ENCODE measurements around the gene ARHGEF40. TPM values are rescaled to one million over a fixed set of nuclear protein-coding genes. Genes with fewer than 3 reads are reported as not detected.

The ARHGEF40 gene
- total RNA-seq, 1 experiment from 2014 or later = 71.4 TPM

- Mint-ChIP-seq H3K4me1 (peaks cover 10 to 11% of the 10 kb centered on the region in 2 experiments), H3K36me3 (ENCODE audit: insufficient read depth in 1 of 3, low read depth in 3 of 3) (no peaks in the 10 kb centered on the region), H3K4me3 (no peak overlapping the region), H3K9me3 (no peaks in the 10 kb centered on the region), H3K27me3 (ENCODE audit: low read depth) (peaks cover 5% of the 10 kb centered on the region), H3K27ac (no peak overlapping the region)
- H3K4me1 ChIP-seq (ENCODE audit: insufficient read depth, low read length) = no peaks in the 10 kb centered on the region; the same call in 1 of the 2 replicates
- no CpG with 5 or more reads among the region's 13 CpGs for WGBS (ENCODE audit: extremely low coverage, insufficient read length, low lambda C conversion rate)
- H4K8ac ChIP-seq (replicated peaks; ENCODE audit: insufficient read length, low read depth, low read length) = no peak overlapping the region
- H4K91ac ChIP-seq (ENCODE audit: insufficient read length, low read depth, low read length) = no peak overlapping the region
- no peaks in the 10 kb centered on the region for H3K23me2 ChIP-seq (ENCODE audit: insufficient read length, low read depth, low read length, poor library complexity, severe bottlenecking)
- no peaks in the 10 kb centered on the region for H3K9me3 ChIP-seq (ENCODE audit: control insufficient read depth, low read depth, low read length)
- no peak overlapping the region for H3T11ph ChIP-seq (ENCODE audit: low read length)
- no peak overlapping the region for H2BK120ac ChIP-seq (ENCODE audit: low read depth, low read length, poor library complexity, severe bottlenecking)
- H3K27ac ChIP-seq (ENCODE audit: insufficient read length, low read depth, low read length) = no peak overlapping the region
- H2BK5ac ChIP-seq (ENCODE audit: insufficient read length, low read length) = no peak overlapping the region
- H3K56ac ChIP-seq (ENCODE audit: insufficient read length, low read depth, low read length) = no peak overlapping the region
- no peak overlapping the region for H2BK12ac ChIP-seq (ENCODE audit: insufficient read length, low read depth, low read length)
- no peaks in the 10 kb centered on the region for H3K27me3 ChIP-seq (ENCODE audit: insufficient read depth, low read length)
- TF ChIP-seq CTCF (conservative IDR thresholded peaks at IDR 0.05) = no peak
- no peak overlapping the region for H3K14ac ChIP-seq (ENCODE audit: insufficient read depth, low read length)
- no peak overlapping the region for H3K9ac ChIP-seq (ENCODE audit: extremely low read depth, insufficient read length, low read length)
- no peak overlapping the region for H3K4ac ChIP-seq (ENCODE audit: low read depth, low read length)
- no peak overlapping the region for H3K23ac ChIP-seq (ENCODE audit: insufficient read length, low read depth, low read length)
- no peaks in the 10 kb centered on the region for H4K20me1 ChIP-seq (ENCODE audit: control insufficient read depth, insufficient read depth, insufficient read length)
- H2AK5ac ChIP-seq (ENCODE audit: insufficient read length, low read length) = no peak overlapping the region
- no peak overlapping the region for H4K5ac ChIP-seq (ENCODE audit: insufficient read length, low read depth, low read length)
- H3K79me2 ChIP-seq (ENCODE audit: insufficient read depth, low read length) = no peaks in the 10 kb centered on the region
- H2AFZ ChIP-seq (ENCODE audit: low read length) = no peak overlapping the region
- no peak overlapping the region for H3K18ac ChIP-seq (ENCODE audit: insufficient read length, low read depth, low read length)
- no peak overlapping the region for H2BK20ac ChIP-seq (ENCODE audit: low read depth, low read length, poor library complexity, severe bottlenecking)
- no peaks in the 10 kb centered on the region for H3K79me1 ChIP-seq (ENCODE audit: insufficient read depth, low read depth, low read length, poor library complexity, severe bottlenecking)
- no peak overlapping the region for H2BK15ac ChIP-seq (ENCODE audit: low read depth, low read length)
- DNase-seq = no peak
- H3K4me2 ChIP-seq (ENCODE audit: insufficient read depth, insufficient read length, low read length) = no peak overlapping the region
Measured at GRCh38 chr14:21060614-21061346, 9.3 kb upstream of the ARHGEF40 start.
